GM23338 (cell line): ENCODE measurements around the gene TPI1. TPM values are rescaled to one million over a fixed set of nuclear protein-coding genes. Genes with fewer than 3 reads are reported as not detected.

ENCODE experiments used
- ATAC-seq: fragments of 200-7000 bp; cut with Tn5 transposase; 3 replicates; pipeline ENCODE4 v1.9.1; 2020
- DNase-seq: peaks from one replicate; pipeline ENCODE4 v3.0.0-alpha.2; 2015; ENCODE audit warnings: low spot score
- H2AFZ ChIP-seq: fragments of 200-600 bp; sonication (generic); 2 replicates; pipeline ENCODE4 v1.8.0; 2016; ENCODE audit warnings: antibody characterized with exemption, mild to moderate bottlenecking, moderate library complexity
- H3F3A ChIP-seq: fragments of 200-600 bp; sonication (generic); replicated peaks from 2 replicates; pipeline ENCODE4 v1.8.0; 2017; ENCODE audit warnings: antibody characterized with exemption, mixed run types, low read depth
- H3K27ac ChIP-seq: fragments of 200-600 bp; sonication (generic); 2 replicates; pipeline ENCODE4 v1.6.1; 2016; ENCODE audit warnings: low read depth
- H3K27me3 ChIP-seq: fragments of 200-600 bp; sonication (generic); 2 replicates; pipeline ENCODE4 v1.8.0; 2016; ENCODE audit warnings: mild to moderate bottlenecking, mixed run types, moderate library complexity; ENCODE audit not compliant: insufficient read depth
- H3K36me3 ChIP-seq: fragments of 200-600 bp; sonication (generic); 2 replicates; pipeline ENCODE4 v1.8.0; 2016; ENCODE audit warnings: mild to moderate bottlenecking; ENCODE audit not compliant: insufficient read depth
- H3K4me1 ChIP-seq: fragments of 200-600 bp; sonication (generic); 2 replicates; pipeline ENCODE4 v1.8.0; 2016; ENCODE audit warnings: mild to moderate bottlenecking, moderate library complexity; ENCODE audit not compliant: insufficient read depth
- H3K4me2 ChIP-seq: fragments of 200-600 bp; sonication (generic); 2 replicates; pipeline ENCODE4 v1.7.1; 2017; ENCODE audit warnings: mixed run types
- H3K4me3 ChIP-seq: fragments of 200-600 bp; sonication (generic); 2 replicates; pipeline ENCODE4 v1.6.1; 2016; ENCODE audit warnings: mixed run types
- H3K79me2 ChIP-seq: fragments of 200-600 bp; sonication (generic); replicated peaks from 2 replicates; pipeline ENCODE4 v1.8.0; 2017; ENCODE audit warnings: mild to moderate bottlenecking; ENCODE audit not compliant: insufficient read depth
- H3K9me2 ChIP-seq: fragments of 200-600 bp; sonication (generic); 2 replicates; pipeline ENCODE4 v1.8.0; 2017; ENCODE audit not compliant: insufficient read depth
- H4K20me1 ChIP-seq: fragments of 200-600 bp; sonication (generic); replicated peaks from 2 replicates; pipeline ENCODE4 v1.8.0; 2017; ENCODE audit warnings: mild to moderate bottlenecking; ENCODE audit not compliant: insufficient read depth
- H3K27ac Mint-ChIP-seq: 2 replicates; pipeline ENCODE4 v1.8.0; 2020; ENCODE audit warnings: inconsistent platforms, mild to moderate bottlenecking, moderate library complexity, mixed read lengths
- H3K27me3 Mint-ChIP-seq: 3 replicates; pipeline ENCODE4 v1.8.0; 2022; ENCODE audit warnings: low read depth, mild to moderate bottlenecking, moderate library complexity, mixed read lengths, inconsistent platforms; ENCODE audit not compliant: insufficient read depth, poor library complexity
- H3K36me3 Mint-ChIP-seq: 3 replicates; pipeline ENCODE4 v1.8.0; 2021; ENCODE audit warnings: low read depth, mild to moderate bottlenecking, inconsistent platforms, moderate library complexity, mixed read lengths
- H3K4me1 Mint-ChIP-seq: 3 replicates; pipeline ENCODE4 v1.8.0; 2020; ENCODE audit warnings: mild to moderate bottlenecking, inconsistent platforms, mixed read lengths
- H3K4me3 Mint-ChIP-seq: 3 replicates; pipeline ENCODE4 v1.8.0; 2021; ENCODE audit warnings: moderate library complexity, mild to moderate bottlenecking, inconsistent platforms, mixed read lengths
- H3K9me3 Mint-ChIP-seq: 3 replicates; pipeline ENCODE4 v1.8.0; 2020; ENCODE audit warnings: moderate library complexity, mild to moderate bottlenecking, inconsistent platforms, mixed read lengths
- CREB1 ChIP-seq: fragments of 250-450 bp; sonication (Bioruptor Pico); IDR thresholded peaks from 2 replicates; pipeline ENCODE4 v1.5.0; 2020; ENCODE audit warnings: low read depth, mild to moderate bottlenecking, moderate library complexity
- CTCF ChIP-seq, 2 experiments: fragments of 200-600 bp in 1 of 2; sonication (generic) in 1 of 2; conservative IDR thresholded peaks; 2 replicates each; pipeline versions ENCODE4 v1.5.1 to v1.6.1; 2016 to 2017; ENCODE audit warnings: antibody characterized with exemption in 2 of 2, low read depth in 2 of 2, mild to moderate bottlenecking in 2 of 2, moderate library complexity in 1 of 2
- ETS1 ChIP-seq: IDR thresholded peaks from 2 replicates; pipeline ENCODE4 v1.6.1; 2016; ENCODE audit warnings: antibody characterized with exemption
- JUNB ChIP-seq: IDR thresholded peaks from one replicate; pipeline ENCODE4 v1.6.1; 2016; ENCODE audit warnings: antibody characterized with exemption; ENCODE audit not compliant: unreplicated experiment
- NANOG ChIP-seq: IDR thresholded peaks from 2 replicates; pipeline ENCODE4 v1.6.1; 2016; ENCODE audit warnings: antibody characterized with exemption, borderline replicate concordance
- POLR2AphosphoS5 ChIP-seq: IDR thresholded peaks from 2 replicates; pipeline ENCODE4 v1.6.1; 2016; ENCODE audit warnings: antibody characterized with exemption, low read depth
- STAT1 ChIP-seq: IDR thresholded peaks from one replicate; pipeline ENCODE4 v1.6.1; 2016; ENCODE audit warnings: antibody characterized with exemption; ENCODE audit not compliant: unreplicated experiment
- ZNF114 ChIP-seq: fragments of 250-450 bp; sonication (Bioruptor Pico); IDR thresholded peaks from 2 replicates; pipeline ENCODE4 v1.5.0; 2020; ENCODE audit warnings: mild to moderate bottlenecking, moderate library complexity
- polyA plus RNA-seq: library from polyadenylated mRNA; unstranded; fragments of >200 nt; fragmentation: Nextera tagmentation; extraction: Ambion mirVana; gene quantifications from 2 replicates; pipeline ENCODE4 v1.2.1, GENCODE V29; 2016
- total RNA-seq: library from RNA; depleted of rRNA; stranded (reverse); fragments of >200 nt; shearing (Covaris generic); gene quantifications from 2 replicates; pipeline ENCODE4 v1.2.3, GENCODE V29; 2014

The TPI1 gene
- total and polyA plus RNA-seq, 2 experiments from 2014 or later: 737 to 822 TPM

GRCh38 chr12:6826734-6827436, 40.4 kb upstream of the TPI1 start:
- TF ChIP-seq CTCF (conservative IDR thresholded peaks at IDR 0.05; ENCODE audit: low read depth in 2 of 2) (peak; percentile 5 to 20; a peak in 1 of 4 replicates), NANOG (no peak)
- Histone ChIP-seq H3K27me3 (peaks cover 45% of the 10 kb centered on the region), H2AFZ (no peak overlapping the region), H3K4me3 (peak overlapping the region; percentile 39), H3F3A (peaks cover 16% of the 10 kb centered on the region), H3K79me2 (peaks cover 9% of the 10 kb centered on the region), H4K20me1 (no peaks in the 10 kb centered on the region), H3K36me3 (peaks cover 3% of the 10 kb centered on the region; the same call in 1 of the 2 replicates), H3K4me2 (peak overlapping the region; percentile 63), H3K27ac (no peak overlapping the region), H3K9me2 (no peaks in the 10 kb centered on the region), H3K4me1 (peaks cover 40% of the 10 kb centered on the region)
- Mint-ChIP-seq H3K4me3 (peak overlapping the region; percentile 64), H3K36me3 (peaks cover 27% of the 10 kb centered on the region), H3K9me3 (no peaks in the 10 kb centered on the region), H3K27me3 (peaks cover 23% of the 10 kb centered on the region), H3K4me1 (peaks cover 52% of the 10 kb centered on the region), H3K27ac (peak overlapping the region; percentile 38; the same call in 1 of the 2 replicates)
- ATAC-seq: no peak
- no peak for DNase-seq

- H3K27ac Mint-ChIP-seq: peak overlapping the region; percentile 38; the same call in 1 of the 2 replicates
- Histone ChIP-seq H4K20me1 (no peaks in the 10 kb centered on the region), H3K4me2 (peak overlapping the region; percentile 63), H2AFZ (no peak overlapping the region), H3K79me2 (peaks cover 9% of the 10 kb centered on the region), H3K4me3 (peak overlapping the region; percentile 39), H3K27ac (no peak overlapping the region), H3K36me3 (peaks cover 3% of the 10 kb centered on the region; the same call in 1 of the 2 replicates), H3K27me3 (peaks cover 39% of the 10 kb centered on the region), H3F3A (peaks cover 13% of the 10 kb centered on the region), H3K9me2 (no peaks in the 10 kb centered on the region), H3K4me1 (peaks cover 35% of the 10 kb centered on the region)
- H3K9me3 Mint-ChIP-seq: no peaks in the 10 kb centered on the region
- peaks cover 48% of the 10 kb centered on the region for H3K4me1 Mint-ChIP-seq
- peaks cover 32% of the 10 kb centered on the region for H3K36me3 Mint-ChIP-seq
- DNase-seq (peak; percentile 93), ATAC-seq (peak; percentile 30)
- peaks cover 23% of the 10 kb centered on the region for H3K27me3 Mint-ChIP-seq
- peak overlapping the region; percentile 64 for H3K4me3 Mint-ChIP-seq
- TF ChIP-seq NANOG: no peak
- peak; percentile 80 for TF ChIP-seq POLR2AphosphoS5
Measured at GRCh38 chr12:6827437-6827911, 39.9 kb upstream of the TPI1 start.

GRCh38 chr12:6827982-6828780, 39.1 kb upstream of the TPI1 start, which contains the start of gene P3H3:
Gene P3H3, plus strand, starts transcription at chr12:6828407. Its CDS starts 34 bp downstream, at chr12:6828441.
- H3K27ac Mint-ChIP-seq: peak within 1 kb of the TSS; percentile 93
- TF ChIP-seq ZNF114 (CRISPR knock-in tag) (no peak), STAT1 (no peak), JUNB (no peak), CREB1 (no peak), ETS1 (no peak), CTCF (conservative IDR thresholded peaks at IDR 0.05; ENCODE audit: low read depth in 2 of 2) (no peak; a peak in 1 of 4 replicates), POLR2AphosphoS5 (peak; percentile 59)
- Histone ChIP-seq H4K20me1 (no peaks in the 10 kb centered on the region), H3K4me3 (peak within 1 kb of the TSS; percentile 98), H2AFZ (peak within 1 kb of the TSS; percentile 63), H3K79me2 (peaks cover 9% of the 10 kb centered on the region), H3K9me2 (no peaks in the 10 kb centered on the region), H3K27me3 (peaks cover 33% of the 10 kb centered on the region), H3F3A (peaks cover 16% of the 10 kb centered on the region), H3K27ac (peak within 1 kb of the TSS; percentile 59; the same call in 1 of the 2 replicates), H3K36me3 (peaks cover 3% of the 10 kb centered on the region; the same call in 1 of the 2 replicates), H3K4me1 (peaks cover 29% of the 10 kb centered on the region), H3K4me2 (peak within 1 kb of the TSS; percentile 96)
- peak within 1 kb of the TSS; percentile 96 for H3K4me3 Mint-ChIP-seq
- ATAC-seq (peak; percentile 8), DNase-seq (peak; percentile 86)
- H3K27me3 Mint-ChIP-seq: peaks cover 23% of the 10 kb centered on the region
- H3K4me1 Mint-ChIP-seq: peaks cover 41% of the 10 kb centered on the region
- peaks cover 34% of the 10 kb centered on the region for H3K36me3 Mint-ChIP-seq
- H3K9me3 Mint-ChIP-seq: no peaks in the 10 kb centered on the region
